PC-3 (cell line): ENCODE measurements around the gene ZBTB16.

ENCODE experiments used
- EZH2 ChIP-seq: fragments of 300-600 bp; sonication (generic); IDR thresholded peaks from one replicate; pipeline ENCODE4 v1.6.1; 2017; ENCODE audit warnings: antibody characterized with exemption, mild to moderate bottlenecking, low read length; ENCODE audit not compliant: unreplicated experiment
- TF ChIP-seq, protein P1 (sequence below): fragments of 300-600 bp; sonication (generic); conservative IDR thresholded peaks from 2 replicates; pipeline ENCODE4 v1.5.1; 2017; ENCODE audit warnings: antibody characterized with exemption, low read depth, mild to moderate bottlenecking, low read length

DNA sequence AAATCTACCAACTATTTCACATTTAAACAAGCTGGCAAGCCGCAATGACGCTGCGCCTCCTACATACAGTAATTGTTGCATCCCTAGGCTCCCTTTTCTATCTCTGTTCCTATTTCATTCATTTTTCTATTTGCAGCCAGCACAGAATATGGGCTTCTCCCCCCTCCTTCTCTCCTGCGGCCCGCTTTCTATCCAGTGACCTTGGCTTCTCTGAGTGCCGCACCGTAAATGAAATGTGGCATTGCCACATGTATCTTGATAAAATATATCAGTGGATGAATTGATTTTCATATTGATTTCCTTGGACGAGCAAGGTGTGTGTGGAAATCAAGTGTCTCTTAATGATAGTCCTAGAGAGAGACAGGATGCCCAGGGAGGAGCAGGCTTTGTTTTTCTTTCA lies 70.2 kb downstream of the ZBTB16 start:
- TF ChIP-seq, protein P1, sequence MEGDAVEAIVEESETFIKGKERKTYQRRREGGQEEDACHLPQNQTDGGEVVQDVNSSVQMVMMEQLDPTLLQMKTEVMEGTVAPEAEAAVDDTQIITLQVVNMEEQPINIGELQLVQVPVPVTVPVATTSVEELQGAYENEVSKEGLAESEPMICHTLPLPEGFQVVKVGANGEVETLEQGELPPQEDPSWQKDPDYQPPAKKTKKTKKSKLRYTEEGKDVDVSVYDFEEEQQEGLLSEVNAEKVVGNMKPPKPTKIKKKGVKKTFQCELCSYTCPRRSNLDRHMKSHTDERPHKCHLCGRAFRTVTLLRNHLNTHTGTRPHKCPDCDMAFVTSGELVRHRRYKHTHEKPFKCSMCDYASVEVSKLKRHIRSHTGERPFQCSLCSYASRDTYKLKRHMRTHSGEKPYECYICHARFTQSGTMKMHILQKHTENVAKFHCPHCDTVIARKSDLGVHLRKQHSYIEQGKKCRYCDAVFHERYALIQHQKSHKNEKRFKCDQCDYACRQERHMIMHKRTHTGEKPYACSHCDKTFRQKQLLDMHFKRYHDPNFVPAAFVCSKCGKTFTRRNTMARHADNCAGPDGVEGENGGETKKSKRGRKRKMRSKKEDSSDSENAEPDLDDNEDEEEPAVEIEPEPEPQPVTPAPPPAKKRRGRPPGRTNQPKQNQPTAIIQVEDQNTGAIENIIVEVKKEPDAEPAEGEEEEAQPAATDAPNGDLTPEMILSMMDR: no peak
- no peak for TF ChIP-seq EZH2
